Liver (tissue), 9 donors: ENCODE measurements around the gene LMX1B. TPM values are rescaled to one million over a fixed set of nuclear protein-coding genes. Genes with fewer than 3 reads are reported as not detected.

Experiments
- DNase-seq: peaks from one replicate; pipeline ENCODE4 v3.0.0-alpha.2; 2017; ENCODE audit warnings: low spot score
- H3K27ac ChIP-seq, 2 donors: one replicate each; pipeline ENCODE4 v1.7.0; 2013; ENCODE audit warnings: inconsistent platforms in 2 of 2, low read length in 2 of 2, control low read depth in 1 of 2, low read depth in 1 of 2, mild to moderate bottlenecking in 1 of 2
- H3K27me3 ChIP-seq, 4 donors: one replicate each; pipeline versions ENCODE4 v1.6.1 to v1.7.0; 2013; ENCODE audit warnings: low read length in 3 of 4, inconsistent platforms in 1 of 4, mild to moderate bottlenecking in 1 of 4, moderate library complexity in 1 of 4; ENCODE audit not compliant: control insufficient read depth in 4 of 4, insufficient read depth in 4 of 4
- H3K36me3 ChIP-seq, 4 donors: one replicate each; pipeline versions ENCODE4 v1.6.1 to v1.7.0; 2013; ENCODE audit warnings: low read length in 3 of 4, mild to moderate bottlenecking in 3 of 4, low read depth in 1 of 4, moderate library complexity in 1 of 4; ENCODE audit not compliant: control insufficient read depth in 4 of 4, insufficient read depth in 3 of 4
- H3K4me1 ChIP-seq, 4 donors: one replicate each; pipeline versions ENCODE4 v1.6.1 to v1.7.0; 2013; ENCODE audit warnings: low read length in 3 of 4, mild to moderate bottlenecking in 3 of 4, moderate library complexity in 1 of 4; ENCODE audit not compliant: control insufficient read depth in 4 of 4, insufficient read depth in 4 of 4
- H3K4me3 ChIP-seq, 3 donors: one replicate each; pipeline versions ENCODE4 v1.6.1 to v1.7.0; 2013; ENCODE audit warnings: low read length in 3 of 3, control low read depth in 1 of 3, low read depth in 1 of 3, mild to moderate bottlenecking in 1 of 3
- H3K9ac ChIP-seq, 2 donors: one replicate each; pipeline ENCODE4 v1.7.0; 2013; ENCODE audit warnings: low read length in 2 of 2, mild to moderate bottlenecking in 2 of 2, moderate library complexity in 2 of 2, control low read depth in 1 of 2, low read depth in 1 of 2
- H3K9me3 ChIP-seq, 4 donors: one replicate each; pipeline versions ENCODE4 v1.6.1 to v1.7.0; 2013; ENCODE audit warnings: low read length in 3 of 4; ENCODE audit not compliant: control insufficient read depth in 4 of 4
- CTCF ChIP-seq: fragments of 150-350 bp; IDR thresholded peaks from 2 replicates; pipeline ENCODE4 v1.5.1; 2017; ENCODE audit warnings: improper control_type of control experiment, low read depth, low read length; ENCODE audit not compliant: missing input control
- HNF4A ChIP-seq, 2 donors: conservative IDR thresholded peaks; 2 replicates each; pipeline ENCODE4 v1.6.1; 2016; ENCODE audit warnings: antibody characterized with exemption in 2 of 2, mild to moderate bottlenecking in 2 of 2
- HNF4G ChIP-seq: IDR thresholded peaks from 2 replicates; pipeline ENCODE4 v1.6.1; 2016; ENCODE audit warnings: antibody characterized with exemption
- RAD21 ChIP-seq, 2 donors: IDR thresholded peaks; 2 replicates each; pipeline ENCODE4 v1.6.1; 2016; ENCODE audit warnings: antibody characterized with exemption in 2 of 2, mild to moderate bottlenecking in 2 of 2
- REST ChIP-seq: IDR thresholded peaks from 2 replicates; pipeline ENCODE4 v1.6.1; 2016; ENCODE audit warnings: antibody characterized with exemption, mild to moderate bottlenecking
- SP1 ChIP-seq: IDR thresholded peaks from 2 replicates; pipeline ENCODE4 v1.6.1; 2018; ENCODE audit warnings: antibody characterized with exemption, mild to moderate bottlenecking
- YY1 ChIP-seq: IDR thresholded peaks from 2 replicates; pipeline ENCODE4 v1.6.1; 2016; ENCODE audit warnings: antibody characterized with exemption, mild to moderate bottlenecking
- WGBS: extraction: QIAGEN DNeasy Blood & Tissue Kit; methylation state at CpG from one replicate; pipeline ENCODE4 v1.1.7; 2013; 5-methylcytosine and 5-hydroxymethylcytosine counted together
- polyA plus RNA-seq, 2 donors: library from polyadenylated mRNA; stranded (reverse) in 1 of 2; unstranded in 1 of 2; fragments of 200-250 nt in 1 of 2; fragments of >200 nt in 1 of 2; fragmentation: Nextera tagmentation in 1 of 2; extraction: Ambion mirVana in 1 of 2; gene quantifications; one replicate each; pipeline versions ENCODE4 v1.2.1 to v1.2.3, GENCODE V29; 2013 to 2015
- total RNA-seq, 2 donors: library from RNA; depleted of rRNA; stranded (reverse); fragments of >200 nt; gene quantifications; one replicate each; pipeline ENCODE4 v1.2.3, GENCODE V29; 2014
- donor health status: healthy.
- donor health status: healthy.
- donor health status: healthy.
- donor health status: healthy.
- donor health status: healthy.

Gene LMX1B
- total and polyA plus RNA-seq, 4 donors, result not detected

- no peak for TF ChIP-seq CTCF
- no peak for TF ChIP-seq HNF4A (conservative IDR thresholded peaks at IDR 0.05)
- no peak for TF ChIP-seq REST
- no peak for TF ChIP-seq RAD21 (IDR thresholded peaks at IDR 0.05)
- no peak for TF ChIP-seq YY1
- no peak for TF ChIP-seq SP1
- no peak for TF ChIP-seq HNF4G
- 72% methylated on average over 13 of the region's 13 CpGs for WGBS
- Histone ChIP-seq H3K27me3 (peaks cover 0 to 12% (median 0%) of the 10 kb centered on the region in 4 donors), H3K9ac (no peak overlapping the region), H3K4me3 (no peak overlapping the region), H3K27ac (no peak overlapping the region), H3K36me3 (no peaks in the 10 kb centered on the region), H3K4me1 (no peaks in the 10 kb centered on the region), H3K9me3 (no peaks in the 10 kb centered on the region)
- DNase-seq, result no peak
These were observed 44.6 kb downstream of the LMX1B start for GRCh38 chr9:126658201-126658825.

- Histone ChIP-seq H3K27me3 (peaks cover 0 to 12% (median 2%) of the 10 kb centered on the region in 4 donors), H3K4me1 (no peaks in the 10 kb centered on the region), H3K27ac (no peak overlapping the region), H3K4me3 (no peak overlapping the region), H3K9me3 (no peaks in the 10 kb centered on the region), H3K36me3 (no peaks in the 10 kb centered on the region), H3K9ac (no peak overlapping the region)
- DNase-seq, result no peak
- 90% methylated on average over 11 of the region's 11 CpGs for WGBS
- TF ChIP-seq SP1 (no peak), RAD21 (IDR thresholded peaks at IDR 0.05) (no peak), REST (no peak)
These were observed 45.3 kb downstream of the LMX1B start for GRCh38 chr9:126658956-126659555.
